K562 (cell line): ENCODE measurements around the gene BRCC3. TPM values are rescaled to one million over a fixed set of nuclear protein-coding genes. Genes with fewer than 3 reads are reported as not detected.

Experiments used
- KAT8 ChIP-seq: fragments of 450-650 bp; IDR thresholded peaks from 2 replicates; pipeline ENCODE4 v1.6.1; 2016; ENCODE audit warnings: low read depth, mild to moderate bottlenecking
- NFE2L1 ChIP-seq: fragments of 450-650 bp; IDR thresholded peaks from 2 replicates; pipeline ENCODE4 v1.6.1; 2016; ENCODE audit warnings: missing genetic modification characterization, low read depth, mild to moderate bottlenecking, missing compliant biosample characterization, moderate library complexity, borderline replicate concordance
- PHF20 ChIP-seq: fragments of 450-650 bp; IDR thresholded peaks from 2 replicates; pipeline ENCODE4 v1.6.1; 2018; ENCODE audit not compliant: partially characterized antibody
- ZC3H8 ChIP-seq: fragments of 450-650 bp; IDR thresholded peaks from 2 replicates; pipeline ENCODE4 v1.6.1; 2017
- polyA plus RNA-seq, 8 experiments: library from polyadenylated mRNA; depleted of rRNA in 4 of 8; stranded (reverse) in 5 of 8; unstranded in 3 of 8; fragments of >200 nt; fragmentation: Nextera tagmentation in 2 of 8; fragmentation: Illumina TruSeq in 1 of 8; extraction: Ambion mirVana in 2 of 8; extraction: Trizol in 1 of 8; gene quantifications; 2 replicates each; pipeline versions ENCODE4 v1.2.1 to v1.2.3, GENCODE V29; 2011 to 2014; ENCODE audit warnings: inconsistent platforms in 1 of 8, missing spikeins in 1 of 8
- total RNA-seq, 7 experiments: library from RNA; depleted of rRNA in 6 of 7; stranded (reverse); fragments of >200 nt in 6 of 7; fragmentation: Illumina TruSeq in 2 of 7; extraction: Trizol in 2 of 7; gene quantifications; 2 replicates each; pipeline versions ENCODE4 v1.2.1 to v1.2.3, GENCODE V29; 2011 to 2021; ENCODE audit warnings: low replicate concordance in 1 of 7
- TF ChIP-seq, protein P1 (sequence below), 2 experiments: IDR thresholded peaks; 2 replicates each; pipeline ENCODE4 v1.6.1; 2012; ENCODE audit warnings: improper control_type of control experiment in 2 of 2, low read depth in 2 of 2, low read length in 2 of 2, borderline replicate concordance in 1 of 2
- TF ChIP-seq, protein P2 (sequence below): fragments of 450-650 bp; IDR thresholded peaks from 2 replicates; pipeline ENCODE4 v1.6.1; 2016; ENCODE audit warnings: low read depth, mild to moderate bottlenecking, moderate library complexity
- TF ChIP-seq, protein P3 (sequence below), 2 experiments: fragments of 450-650 bp; formaldehyde crosslinking in 1 of 2; IDR thresholded peaks; 2 replicates each; pipeline versions ENCODE4 v1.4.0 to v1.6.1; 2014 to 2020; ENCODE audit warnings: mild to moderate bottlenecking in 2 of 2, borderline replicate concordance in 1 of 2, low read depth in 1 of 2
- TF ChIP-seq, protein P4 (sequence below): fragments of 250-450 bp; sonication (Bioruptor Pico); IDR thresholded peaks from 2 replicates; pipeline ENCODE4 v1.5.0; 2021

The BRCC3 gene
- total and polyA plus RNA-seq, 9 of the 15 experiments (the other 6 are each of a cell fraction or from before 2014, with no cell fraction given), result 9.6 to 44.8 (median 26.7) TPM

DNA sequence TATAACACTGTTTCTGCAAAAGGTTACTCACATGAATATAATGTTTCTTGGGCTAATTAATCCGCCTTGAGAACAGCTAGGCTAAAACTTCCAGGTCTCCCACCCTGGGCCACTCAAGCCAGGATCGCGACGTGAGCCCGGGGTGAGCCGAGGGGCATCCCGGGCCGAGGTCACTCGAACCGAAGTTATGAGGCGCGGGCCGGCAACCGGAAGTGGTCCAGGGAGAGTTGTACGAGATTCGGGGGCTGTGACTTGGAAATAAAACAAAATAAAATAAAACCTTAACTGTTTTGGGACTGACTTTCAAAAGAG, 689 bp upstream of the BRCC3 start (continued):
- TF ChIP-seq, protein P1, sequence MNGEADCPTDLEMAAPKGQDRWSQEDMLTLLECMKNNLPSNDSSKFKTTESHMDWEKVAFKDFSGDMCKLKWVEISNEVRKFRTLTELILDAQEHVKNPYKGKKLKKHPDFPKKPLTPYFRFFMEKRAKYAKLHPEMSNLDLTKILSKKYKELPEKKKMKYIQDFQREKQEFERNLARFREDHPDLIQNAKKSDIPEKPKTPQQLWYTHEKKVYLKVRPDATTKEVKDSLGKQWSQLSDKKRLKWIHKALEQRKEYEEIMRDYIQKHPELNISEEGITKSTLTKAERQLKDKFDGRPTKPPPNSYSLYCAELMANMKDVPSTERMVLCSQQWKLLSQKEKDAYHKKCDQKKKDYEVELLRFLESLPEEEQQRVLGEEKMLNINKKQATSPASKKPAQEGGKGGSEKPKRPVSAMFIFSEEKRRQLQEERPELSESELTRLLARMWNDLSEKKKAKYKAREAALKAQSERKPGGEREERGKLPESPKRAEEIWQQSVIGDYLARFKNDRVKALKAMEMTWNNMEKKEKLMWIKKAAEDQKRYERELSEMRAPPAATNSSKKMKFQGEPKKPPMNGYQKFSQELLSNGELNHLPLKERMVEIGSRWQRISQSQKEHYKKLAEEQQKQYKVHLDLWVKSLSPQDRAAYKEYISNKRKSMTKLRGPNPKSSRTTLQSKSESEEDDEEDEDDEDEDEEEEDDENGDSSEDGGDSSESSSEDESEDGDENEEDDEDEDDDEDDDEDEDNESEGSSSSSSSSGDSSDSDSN (IDR thresholded peaks at IDR 0.05; ENCODE audit: borderline replicate concordance in 1 of 2, low read depth in 2 of 2, low read length in 2 of 2), result no peak
- TF ChIP-seq, protein P2, sequence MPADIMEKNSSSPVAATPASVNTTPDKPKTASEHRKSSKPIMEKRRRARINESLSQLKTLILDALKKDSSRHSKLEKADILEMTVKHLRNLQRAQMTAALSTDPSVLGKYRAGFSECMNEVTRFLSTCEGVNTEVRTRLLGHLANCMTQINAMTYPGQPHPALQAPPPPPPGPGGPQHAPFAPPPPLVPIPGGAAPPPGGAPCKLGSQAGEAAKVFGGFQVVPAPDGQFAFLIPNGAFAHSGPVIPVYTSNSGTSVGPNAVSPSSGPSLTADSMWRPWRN, result 0 out of 2 replicates have a peak, but pooled peaks have one; percentile 31
- TF ChIP-seq, protein P3, sequence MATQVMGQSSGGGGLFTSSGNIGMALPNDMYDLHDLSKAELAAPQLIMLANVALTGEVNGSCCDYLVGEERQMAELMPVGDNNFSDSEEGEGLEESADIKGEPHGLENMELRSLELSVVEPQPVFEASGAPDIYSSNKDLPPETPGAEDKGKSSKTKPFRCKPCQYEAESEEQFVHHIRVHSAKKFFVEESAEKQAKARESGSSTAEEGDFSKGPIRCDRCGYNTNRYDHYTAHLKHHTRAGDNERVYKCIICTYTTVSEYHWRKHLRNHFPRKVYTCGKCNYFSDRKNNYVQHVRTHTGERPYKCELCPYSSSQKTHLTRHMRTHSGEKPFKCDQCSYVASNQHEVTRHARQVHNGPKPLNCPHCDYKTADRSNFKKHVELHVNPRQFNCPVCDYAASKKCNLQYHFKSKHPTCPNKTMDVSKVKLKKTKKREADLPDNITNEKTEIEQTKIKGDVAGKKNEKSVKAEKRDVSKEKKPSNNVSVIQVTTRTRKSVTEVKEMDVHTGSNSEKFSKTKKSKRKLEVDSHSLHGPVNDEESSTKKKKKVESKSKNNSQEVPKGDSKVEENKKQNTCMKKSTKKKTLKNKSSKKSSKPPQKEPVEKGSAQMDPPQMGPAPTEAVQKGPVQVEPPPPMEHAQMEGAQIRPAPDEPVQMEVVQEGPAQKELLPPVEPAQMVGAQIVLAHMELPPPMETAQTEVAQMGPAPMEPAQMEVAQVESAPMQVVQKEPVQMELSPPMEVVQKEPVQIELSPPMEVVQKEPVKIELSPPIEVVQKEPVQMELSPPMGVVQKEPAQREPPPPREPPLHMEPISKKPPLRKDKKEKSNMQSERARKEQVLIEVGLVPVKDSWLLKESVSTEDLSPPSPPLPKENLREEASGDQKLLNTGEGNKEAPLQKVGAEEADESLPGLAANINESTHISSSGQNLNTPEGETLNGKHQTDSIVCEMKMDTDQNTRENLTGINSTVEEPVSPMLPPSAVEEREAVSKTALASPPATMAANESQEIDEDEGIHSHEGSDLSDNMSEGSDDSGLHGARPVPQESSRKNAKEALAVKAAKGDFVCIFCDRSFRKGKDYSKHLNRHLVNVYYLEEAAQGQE (IDR thresholded peaks at IDR 0.05; ENCODE audit: borderline replicate concordance), result no peak
- TF ChIP-seq, protein P3 (CRISPR knock-in tag; IDR thresholded peaks at IDR 0.05; ENCODE audit: low read depth), result 0 out of 2 replicates have a peak, but pooled peaks have one; percentile 14
- TF ChIP-seq, protein P4, sequence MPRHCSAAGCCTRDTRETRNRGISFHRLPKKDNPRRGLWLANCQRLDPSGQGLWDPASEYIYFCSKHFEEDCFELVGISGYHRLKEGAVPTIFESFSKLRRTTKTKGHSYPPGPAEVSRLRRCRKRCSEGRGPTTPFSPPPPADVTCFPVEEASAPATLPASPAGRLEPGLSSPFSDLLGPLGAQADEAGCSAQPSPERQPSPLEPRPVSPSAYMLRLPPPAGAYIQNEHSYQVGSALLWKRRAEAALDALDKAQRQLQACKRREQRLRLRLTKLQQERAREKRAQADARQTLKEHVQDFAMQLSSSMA (CRISPR knock-in tag), result no peak
- TF ChIP-seq KAT8 (0 out of 2 replicates have a peak, but pooled peaks have one; percentile 22), NFE2L1 (tag) (no peak), ZC3H8 (no peak), PHF20 (peak; percentile 49)
